AG04449 (cell line): ENCODE results near the gene MZB1.

Experiments
- CTCF ChIA-PET: fragments of 350-600 bp; formaldehyde crosslinking; extraction: SDS; loops from one replicate; lab custom pipeline; 2021; ENCODE audit warnings: antibody characterized with exemption; lab: Yijun Ruan, JAX
- POLR2A ChIA-PET: fragments of 400-600, 350-600 bp; formaldehyde crosslinking; extraction: SDS; loops from one replicate; lab custom pipeline; 2020; ENCODE audit warnings: antibody characterized with exemption, inconsistent platforms; lab: Yijun Ruan, JAX
- DNase-seq: peaks from one replicate; pipeline ENCODE4 v3.0.0-alpha.2; 2010; ENCODE audit warnings: low read depth, low spot score
- H3K4me3 ChIP-seq: 2 replicates; pipeline ENCODE4 v1.5.1; 2011; ENCODE audit warnings: low read depth, mild to moderate bottlenecking, control low read depth, low read length
- TF ChIP-seq, protein P1 (sequence below): IDR thresholded peaks from one replicate; pipeline ENCODE4 v1.5.1; 2011; ENCODE audit warnings: mild to moderate bottlenecking, moderate library complexity, low read length, control low read depth, inconsistent platforms; ENCODE audit not compliant: insufficient read depth; ENCODE audit errors: missing control alignments

Gene MZB1

DNA sequence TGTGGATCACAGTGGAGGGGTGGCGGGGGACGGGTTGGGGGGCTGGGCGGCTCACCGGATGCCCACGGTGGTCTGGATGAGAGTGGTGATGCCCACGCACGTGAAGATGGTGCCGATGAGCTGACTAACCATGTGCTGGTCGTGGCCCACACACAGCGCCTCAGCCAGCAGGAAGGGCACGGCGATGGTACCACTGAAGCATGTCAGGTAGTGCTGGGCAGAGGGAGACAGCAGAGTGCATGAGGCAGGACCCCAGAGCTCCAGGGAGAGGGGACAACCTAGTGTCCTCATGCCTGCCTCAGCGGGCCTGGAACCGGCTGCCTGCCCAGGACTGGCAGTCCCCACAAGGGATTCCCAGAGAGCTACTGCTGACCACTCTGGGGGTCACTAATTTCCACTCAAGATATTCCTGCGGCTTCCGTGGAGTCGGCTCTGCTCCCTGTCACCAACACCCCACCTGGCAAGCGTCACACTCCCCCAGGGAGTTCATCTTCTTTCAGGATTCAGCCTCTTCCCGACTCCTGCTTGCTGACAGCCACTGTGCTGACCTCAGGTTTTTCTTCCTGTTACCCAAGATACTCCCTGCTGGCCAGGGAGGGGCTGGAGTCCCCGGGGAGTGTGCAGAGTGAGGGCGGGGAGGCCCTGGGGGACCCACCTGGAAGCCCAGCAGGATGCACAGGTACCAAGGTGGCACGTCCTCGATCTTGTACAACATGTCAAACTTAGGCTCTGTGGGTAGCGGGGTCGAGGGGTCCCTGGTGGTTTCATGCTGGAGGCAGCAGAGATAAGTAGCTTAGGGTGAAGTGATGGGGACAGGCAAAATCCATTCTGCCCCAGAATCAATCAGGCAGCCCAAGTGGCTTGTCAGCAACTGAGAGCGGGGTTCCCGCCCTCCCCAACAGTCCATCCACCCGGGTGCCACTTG, 7.6 kb downstream of the MZB1 start:
- TF ChIP-seq, protein P1, sequence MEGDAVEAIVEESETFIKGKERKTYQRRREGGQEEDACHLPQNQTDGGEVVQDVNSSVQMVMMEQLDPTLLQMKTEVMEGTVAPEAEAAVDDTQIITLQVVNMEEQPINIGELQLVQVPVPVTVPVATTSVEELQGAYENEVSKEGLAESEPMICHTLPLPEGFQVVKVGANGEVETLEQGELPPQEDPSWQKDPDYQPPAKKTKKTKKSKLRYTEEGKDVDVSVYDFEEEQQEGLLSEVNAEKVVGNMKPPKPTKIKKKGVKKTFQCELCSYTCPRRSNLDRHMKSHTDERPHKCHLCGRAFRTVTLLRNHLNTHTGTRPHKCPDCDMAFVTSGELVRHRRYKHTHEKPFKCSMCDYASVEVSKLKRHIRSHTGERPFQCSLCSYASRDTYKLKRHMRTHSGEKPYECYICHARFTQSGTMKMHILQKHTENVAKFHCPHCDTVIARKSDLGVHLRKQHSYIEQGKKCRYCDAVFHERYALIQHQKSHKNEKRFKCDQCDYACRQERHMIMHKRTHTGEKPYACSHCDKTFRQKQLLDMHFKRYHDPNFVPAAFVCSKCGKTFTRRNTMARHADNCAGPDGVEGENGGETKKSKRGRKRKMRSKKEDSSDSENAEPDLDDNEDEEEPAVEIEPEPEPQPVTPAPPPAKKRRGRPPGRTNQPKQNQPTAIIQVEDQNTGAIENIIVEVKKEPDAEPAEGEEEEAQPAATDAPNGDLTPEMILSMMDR = no peak
- CTCF ChIA-PET = interaction anchor here (1.4 kb wide), 1 partner anchor 9 kb away, joined by 3 read pairs; no protein-coding TSS in a partner anchor
- DNase-seq = no peak
- POLR2A ChIA-PET = no interaction called here
- no peak overlapping the region for H3K4me3 ChIP-seq

- POLR2A ChIA-PET = no interaction called here
- CTCF ChIA-PET = no interaction called here
- no peak overlapping the region for H3K4me3 ChIP-seq
- no peak for DNase-seq
- TF ChIP-seq, protein P1 = no peak
These were observed 9.9 kb downstream of the MZB1 start for GRCh38 chr5:139379626-139380449.

DNA sequence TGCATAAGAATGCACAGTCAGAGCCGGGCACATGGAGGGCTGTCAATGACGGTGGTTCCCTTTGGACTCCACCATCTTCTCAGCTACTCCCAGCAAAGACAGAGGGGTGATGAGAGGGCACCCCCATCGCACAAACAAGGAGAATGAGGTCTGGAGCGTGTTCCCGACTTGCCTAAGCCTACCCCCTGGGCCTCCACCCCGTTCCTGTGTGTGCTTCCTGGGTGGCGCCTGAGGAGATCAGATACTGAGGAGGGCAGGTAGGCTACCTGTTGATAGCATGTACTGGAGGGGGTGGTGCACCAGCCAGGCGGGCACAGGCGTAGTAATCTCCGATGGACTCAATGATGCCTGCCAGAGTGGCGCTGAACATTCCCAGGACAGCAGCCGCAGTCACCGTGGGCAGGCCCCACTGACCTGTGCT, 10.8 kb downstream of the MZB1 start:
- POLR2A ChIA-PET = no interaction called here
- no peak for DNase-seq
- TF ChIP-seq, protein P1 = no peak
- CTCF ChIA-PET = interaction anchor here (1.3 kb wide), 1 partner anchor 16 kb away, joined by 4 read pairs; the partner anchor contains the start of gene PROB1
- H3K4me3 ChIP-seq = no peak overlapping the region

DNA sequence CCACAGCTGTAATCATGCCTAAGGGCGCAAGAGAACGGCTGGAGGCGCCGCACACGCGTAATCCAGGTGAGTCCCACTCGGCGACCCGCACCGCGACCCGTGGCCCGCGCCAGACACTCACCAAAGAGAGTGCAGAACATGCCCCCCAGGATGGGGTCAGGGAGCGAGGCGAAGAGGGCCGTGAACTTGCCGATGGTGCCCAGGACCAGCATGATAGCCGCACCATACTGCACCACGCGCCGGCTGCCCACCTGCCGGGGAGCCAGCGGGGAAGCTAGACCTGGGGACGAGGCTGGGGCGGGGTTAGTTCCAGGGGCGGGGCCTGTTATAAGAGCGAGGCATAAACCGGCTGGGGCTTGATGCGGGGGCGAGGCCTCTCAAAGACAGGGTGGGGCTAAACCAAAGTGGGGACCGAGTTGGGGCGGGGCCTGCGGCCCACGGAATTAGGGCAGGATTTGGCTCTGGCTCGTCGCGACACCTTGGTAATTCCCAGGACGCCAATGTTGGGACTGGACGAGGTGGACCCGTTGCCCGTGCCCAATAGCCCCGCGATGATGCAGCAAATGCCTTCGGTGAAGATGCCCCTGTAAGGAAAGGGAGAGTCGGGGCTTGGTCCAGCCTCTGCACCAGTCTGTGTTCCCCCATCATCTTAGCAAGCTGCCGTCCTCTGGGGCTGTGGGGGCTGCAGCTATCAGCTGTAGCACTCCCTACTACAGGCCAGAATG, 11.4 kb downstream of the MZB1 start:
- no peak for DNase-seq
- H3K4me3 ChIP-seq = no peak overlapping the region
- TF ChIP-seq, protein P1 = no peak
- POLR2A ChIA-PET = no interaction called here
- CTCF ChIA-PET = interaction anchor here (1.3 kb wide), 1 partner anchor 17 kb away, joined by 4 read pairs; the partner anchor contains the start of gene PROB1

GRCh38 chr5:139377226-139377625, 12.5 kb downstream of the MZB1 start:
- ChIA-PET CTCF (interaction anchor here (1.3 kb wide), 1 partner anchor 14 kb away, joined by 3 read pairs; no protein-coding TSS in a partner anchor), POLR2A (no interaction called here)
- H3K4me3 ChIP-seq = no peak overlapping the region
- DNase-seq = no peak
- TF ChIP-seq, protein P1 = no peak
